AG20443 (cell line): ENCODE measurements around the gene SLC24A4.

Source experiments
- DNase-seq: peaks from one replicate; pipeline ENCODE4 v3.0.0; 2012; ENCODE audit warnings: low spot score, mixed read lengths

Gene SLC24A4

GRCh38 chr14:92458136-92459029, 135.4 kb downstream of the SLC24A4 start:
- DNase-seq: no peak

DNA sequence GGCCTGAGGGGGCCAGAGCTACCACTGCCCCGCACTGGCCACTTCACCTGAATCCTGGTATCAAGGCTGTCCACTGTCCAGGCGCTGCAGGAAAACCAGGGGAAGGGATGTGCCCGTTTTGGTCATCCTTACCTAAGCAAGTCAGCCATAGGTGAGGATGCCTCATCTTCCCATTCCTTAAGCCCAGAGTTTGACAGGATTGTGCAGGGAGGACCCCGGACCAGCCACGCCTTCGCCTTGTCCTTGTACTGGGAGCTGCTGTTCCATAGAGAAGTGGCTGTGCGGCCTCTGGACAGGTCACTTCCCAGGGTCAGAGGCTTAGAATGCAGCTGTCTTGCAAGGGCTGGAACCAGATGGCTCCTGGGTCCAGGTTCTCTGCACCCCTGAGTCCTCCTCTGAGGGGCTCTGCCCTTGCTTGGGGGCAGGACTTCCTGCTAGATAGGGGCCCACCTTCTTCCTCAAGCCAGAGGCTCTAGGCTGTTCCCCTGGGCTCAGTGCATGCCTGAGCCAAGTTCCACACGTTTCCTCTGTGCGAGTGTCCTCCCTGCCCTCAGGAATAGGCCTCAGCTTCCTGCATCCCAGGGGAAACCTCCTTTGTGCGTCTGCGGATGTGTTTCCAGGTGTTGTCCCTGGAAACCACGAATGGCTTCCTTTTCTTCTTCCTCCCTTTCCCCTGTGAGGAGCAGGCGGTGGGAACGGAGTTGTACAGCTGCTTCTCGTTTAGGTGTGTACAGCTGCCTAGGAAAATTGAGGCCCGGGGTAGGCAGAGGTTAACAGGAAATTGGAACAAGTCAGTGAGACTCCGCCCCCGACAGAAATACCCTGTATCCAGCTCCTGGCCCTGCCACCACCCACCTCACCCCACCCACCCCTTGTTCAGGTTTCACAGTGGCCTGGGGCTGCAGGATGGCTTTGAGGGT, 136.3 kb downstream of the SLC24A4 start:
- no peak for DNase-seq

DNA sequence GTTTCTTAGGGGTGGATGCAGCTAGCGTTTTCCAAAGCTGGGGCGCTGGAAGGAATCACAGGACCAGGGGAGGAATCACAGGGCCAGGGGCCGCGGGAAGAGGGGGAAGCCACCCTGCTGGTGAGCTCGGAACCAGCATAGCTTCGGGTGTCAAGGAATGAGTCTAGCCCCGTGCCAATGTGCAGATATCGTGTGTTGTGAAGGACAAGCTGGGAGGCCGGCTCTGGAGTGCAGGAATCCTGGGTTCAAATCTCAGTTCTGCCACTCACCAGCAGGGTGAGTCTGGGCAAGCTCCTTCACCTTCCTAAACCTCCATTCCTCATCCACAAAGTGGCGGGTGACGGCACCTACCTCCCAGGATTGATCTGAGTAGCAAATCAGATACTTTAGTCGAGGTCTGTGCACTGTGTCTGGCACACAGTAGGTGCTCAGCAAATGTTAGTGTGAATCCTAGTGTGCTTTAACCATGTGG, 137.0 kb downstream of the SLC24A4 start:
- DNase-seq: no peak

DNA sequence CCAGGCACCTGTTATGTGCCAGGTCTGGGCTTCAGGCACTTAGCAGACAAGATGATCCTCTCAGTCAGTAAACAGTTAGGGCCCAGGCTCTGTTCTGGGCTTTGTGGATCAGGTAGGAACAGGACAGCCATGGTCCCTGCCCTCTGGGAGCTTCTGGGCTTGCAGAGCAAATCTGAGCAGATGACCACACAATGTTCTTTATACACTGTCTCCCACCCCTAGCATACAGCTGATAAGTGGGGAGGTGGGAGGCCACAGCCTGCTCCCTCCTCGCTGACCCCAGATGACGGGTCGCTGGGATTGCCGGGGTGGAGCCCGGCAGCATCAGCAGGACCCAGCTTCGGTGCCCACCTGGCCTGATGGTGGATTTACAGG, 137.6 kb downstream of the SLC24A4 start:
- DNase-seq: no peak

GRCh38 chr14:92460916-92461579, 138.1 kb downstream of the SLC24A4 start:
- DNase-seq: peak; percentile 76

DNA sequence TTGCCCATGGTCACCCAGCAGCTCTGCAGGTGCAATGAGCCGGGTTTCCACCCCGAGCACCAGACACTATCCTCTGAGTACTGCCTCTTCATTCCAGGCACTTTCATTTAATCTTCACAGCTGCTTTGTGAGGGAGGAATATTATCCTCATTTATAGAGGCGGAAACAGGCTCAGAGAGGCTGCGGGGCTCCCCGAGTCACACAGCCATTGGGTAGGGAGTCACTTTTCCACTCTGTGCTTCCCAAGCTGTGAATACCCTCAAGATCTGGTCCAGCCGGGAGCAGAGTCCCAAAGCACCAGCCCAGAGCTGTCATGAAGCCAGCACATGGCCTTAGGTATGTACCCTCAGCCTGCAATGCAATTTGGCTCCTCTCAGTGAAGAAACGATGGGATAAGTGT, 138.9 kb downstream of the SLC24A4 start:
- DNase-seq: no peak

GRCh38 chr14:92462568-92462967, 139.6 kb downstream of the SLC24A4 start:
- no peak for DNase-seq

- DNase-seq: no peak
Measured at GRCh38 chr14:92463141-92463540, 140.2 kb downstream of the SLC24A4 start.

GRCh38 chr14:92464156-92464555, 141.2 kb downstream of the SLC24A4 start:
- DNase-seq: no peak

DNA sequence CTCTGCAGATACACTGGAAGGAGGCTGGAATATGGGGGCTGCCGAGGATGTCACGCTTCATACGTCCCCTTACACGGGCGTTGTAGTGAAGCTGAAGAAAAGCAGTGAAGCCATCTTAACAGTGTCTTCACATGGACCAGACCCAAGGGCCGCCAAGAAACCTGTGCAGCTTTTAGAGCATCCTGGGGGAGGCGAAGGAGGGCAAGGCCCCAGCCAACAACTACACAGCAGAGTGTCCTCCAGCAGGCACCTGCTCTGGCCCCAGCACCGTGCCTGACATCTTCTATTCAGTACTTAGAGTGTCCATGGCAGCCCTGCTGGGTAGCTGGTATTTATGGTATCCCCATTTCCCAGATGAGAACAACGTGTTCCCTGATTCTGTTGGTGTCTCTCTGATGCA, 141.8 kb downstream of the SLC24A4 start:
- DNase-seq: no peak

DNA sequence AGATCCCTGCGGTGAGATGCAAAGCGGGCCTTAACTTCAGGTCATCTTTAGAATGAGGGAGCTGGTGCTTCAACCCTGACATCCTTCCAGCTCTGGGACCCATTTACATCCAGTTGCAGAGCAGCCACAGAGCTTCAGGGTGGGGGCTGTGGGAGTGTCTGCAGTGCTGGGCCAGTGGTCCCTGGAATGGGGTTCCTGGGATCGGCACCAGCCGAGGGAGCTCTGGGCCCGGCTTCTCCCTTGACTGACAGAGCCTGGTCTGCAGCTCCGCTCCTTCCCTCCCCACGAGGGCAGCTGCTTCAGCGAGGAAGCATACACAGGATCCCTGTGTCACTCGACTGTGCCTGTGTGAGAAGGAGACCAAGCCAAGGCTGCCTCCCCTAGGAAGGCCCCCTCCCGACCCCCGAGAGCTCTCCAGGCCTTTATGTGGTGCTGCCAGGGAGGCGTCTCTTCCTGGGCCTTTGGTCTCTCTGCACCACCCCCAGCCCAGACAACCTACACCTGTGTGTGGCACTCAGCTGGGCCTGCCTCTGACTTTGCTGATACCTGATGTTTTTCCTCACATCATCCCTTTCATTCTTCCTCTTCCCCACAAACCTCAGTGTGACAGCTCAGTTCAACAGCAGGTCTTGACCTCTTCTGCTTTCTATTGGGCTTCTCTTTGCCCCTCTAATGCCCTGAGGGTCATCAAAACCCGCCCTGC, 142.5 kb downstream of the SLC24A4 start:
- no peak for DNase-seq

GRCh38 chr14:92466059-92466458, 143.1 kb downstream of the SLC24A4 start:
- DNase-seq: no peak

- DNase-seq: no peak
Measured at GRCh38 chr14:92469515-92469914, 146.6 kb downstream of the SLC24A4 start.

- DNase-seq: peak; percentile 82
Measured at GRCh38 chr14:92470215-92470614, 147.2 kb downstream of the SLC24A4 start.

DNA sequence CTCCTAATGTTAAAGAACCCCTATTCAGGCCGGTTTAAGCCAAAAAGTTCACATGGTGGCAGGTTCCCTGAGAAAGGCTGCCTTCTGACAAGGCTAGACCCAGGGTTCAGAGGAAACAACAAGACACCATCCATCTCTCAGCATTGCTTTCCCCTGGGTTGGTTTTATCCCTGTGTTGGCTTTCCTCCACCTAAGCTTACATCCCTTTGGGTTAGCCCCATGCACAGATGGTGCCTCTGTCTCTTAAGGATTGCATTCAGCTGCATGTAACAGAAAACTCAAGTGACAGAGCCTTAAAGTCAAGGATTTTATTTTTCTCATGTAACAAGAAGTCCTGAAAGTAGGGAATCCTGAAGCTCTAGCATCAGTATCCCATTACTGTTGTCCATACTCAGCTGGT, 147.8 kb downstream of the SLC24A4 start:
- no peak for DNase-seq

GRCh38 chr14:92471919-92472318, 149.0 kb downstream of the SLC24A4 start:
- peak; percentile 58 for DNase-seq

- DNase-seq: no peak
Measured at GRCh38 chr14:92472860-92473259, 149.9 kb downstream of the SLC24A4 start.

DNA sequence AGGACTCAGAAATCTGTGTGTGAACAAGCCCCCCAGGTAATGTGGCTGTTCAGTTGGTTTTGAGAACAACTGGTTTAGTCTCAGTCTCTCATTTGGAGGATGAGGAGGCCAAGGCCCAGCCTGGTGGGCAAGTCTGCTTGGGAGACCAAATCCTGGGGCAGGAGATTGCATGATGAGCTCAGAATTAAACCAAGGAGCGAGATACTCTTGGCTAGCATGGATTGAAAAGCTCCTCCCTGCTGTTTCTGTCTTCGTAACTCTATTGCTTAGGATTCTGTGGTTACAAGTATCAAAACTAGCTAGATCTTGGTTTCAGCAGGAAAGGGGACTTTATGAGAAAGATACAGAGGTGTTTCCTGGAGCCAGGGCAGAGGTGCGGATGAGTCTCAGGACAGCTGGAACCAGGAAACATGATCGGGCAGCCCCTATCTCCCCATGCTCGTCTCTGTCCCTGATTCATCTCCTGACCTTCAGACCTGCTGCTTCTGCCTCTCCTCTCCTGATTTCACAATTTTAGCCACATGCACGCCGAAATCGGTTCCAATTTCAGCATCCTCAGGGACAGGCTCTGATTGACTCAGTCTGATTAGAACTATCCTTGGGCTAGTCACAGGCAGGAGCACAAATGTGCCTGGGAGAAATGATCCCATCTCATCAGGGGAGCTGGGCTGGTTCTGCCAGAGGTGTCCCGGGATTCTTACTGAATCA, 150.4 kb downstream of the SLC24A4 start:
- DNase-seq: peak; percentile 81

GRCh38 chr14:92473969-92474535, 151.1 kb downstream of the SLC24A4 start:
- no peak for DNase-seq

DNA sequence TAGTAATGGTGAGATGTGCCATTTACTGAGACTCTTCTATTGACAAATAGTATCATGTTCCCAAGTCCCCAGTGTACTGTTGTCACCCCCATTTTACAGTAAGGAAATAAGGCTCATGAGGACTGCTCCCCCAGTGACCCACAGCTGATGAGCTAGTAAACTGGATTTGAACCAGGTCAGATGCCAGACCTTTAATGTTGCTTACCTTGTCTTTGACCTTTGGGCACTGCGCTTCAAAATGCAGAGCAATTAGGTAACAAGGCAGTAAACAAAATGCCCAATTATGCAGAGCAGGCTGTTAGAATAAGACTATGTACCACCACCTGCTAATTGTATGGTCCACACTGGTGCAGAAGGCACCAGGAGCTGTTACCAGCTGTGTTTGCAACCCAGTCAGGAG, 152.1 kb downstream of the SLC24A4 start:
- DNase-seq: no peak
